ENCODE data around the gene AFTPH. TPM values are rescaled to one million over a fixed set of nuclear protein-coding genes. Genes with fewer than 3 reads are reported as not detected.

AFTPH gene
- total RNA-seq, 1 donor from 2014 or later = 28.9 TPM

DNA sequence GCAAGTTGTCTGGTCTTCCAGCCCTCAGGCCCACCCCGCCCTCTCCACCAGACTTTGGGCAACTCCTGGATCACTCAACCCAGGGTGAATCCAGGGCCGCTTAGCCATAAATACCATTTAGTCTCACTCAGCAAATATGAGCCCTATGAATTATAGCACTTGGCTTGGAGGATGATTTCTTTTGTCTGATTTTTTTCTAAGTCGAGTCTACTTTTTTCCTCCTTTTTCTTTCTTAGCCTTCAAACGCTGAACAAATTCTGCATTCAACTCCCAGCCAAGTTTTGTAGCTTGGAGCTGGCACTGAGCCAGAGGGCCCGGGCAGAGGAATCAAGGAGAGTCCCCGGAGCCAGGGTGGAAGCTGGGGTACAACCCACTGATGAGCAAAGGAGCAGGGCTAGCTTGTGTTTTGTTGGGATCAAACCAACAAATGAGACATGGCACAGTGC, 80.9 kb downstream of the AFTPH start:
- Mint-ChIP-seq H3K9me3 (ENCODE audit: low read depth) (peaks cover 4% of the 10 kb centered on the region), H3K27me3 (no peaks in the 10 kb centered on the region), H3K36me3 (ENCODE audit: insufficient read depth) (no peaks in the 10 kb centered on the region), H3K4me1 (ENCODE audit: low read depth) (peaks cover 27% of the 10 kb centered on the region), H3K27ac (no peak overlapping the region), H3K4me3 (ENCODE audit: low read depth) (no peak overlapping the region)
- no peak for DNase-seq (ENCODE audit: low spot score, unreplicated experiment)
- TF ChIP-seq, protein P1, sequence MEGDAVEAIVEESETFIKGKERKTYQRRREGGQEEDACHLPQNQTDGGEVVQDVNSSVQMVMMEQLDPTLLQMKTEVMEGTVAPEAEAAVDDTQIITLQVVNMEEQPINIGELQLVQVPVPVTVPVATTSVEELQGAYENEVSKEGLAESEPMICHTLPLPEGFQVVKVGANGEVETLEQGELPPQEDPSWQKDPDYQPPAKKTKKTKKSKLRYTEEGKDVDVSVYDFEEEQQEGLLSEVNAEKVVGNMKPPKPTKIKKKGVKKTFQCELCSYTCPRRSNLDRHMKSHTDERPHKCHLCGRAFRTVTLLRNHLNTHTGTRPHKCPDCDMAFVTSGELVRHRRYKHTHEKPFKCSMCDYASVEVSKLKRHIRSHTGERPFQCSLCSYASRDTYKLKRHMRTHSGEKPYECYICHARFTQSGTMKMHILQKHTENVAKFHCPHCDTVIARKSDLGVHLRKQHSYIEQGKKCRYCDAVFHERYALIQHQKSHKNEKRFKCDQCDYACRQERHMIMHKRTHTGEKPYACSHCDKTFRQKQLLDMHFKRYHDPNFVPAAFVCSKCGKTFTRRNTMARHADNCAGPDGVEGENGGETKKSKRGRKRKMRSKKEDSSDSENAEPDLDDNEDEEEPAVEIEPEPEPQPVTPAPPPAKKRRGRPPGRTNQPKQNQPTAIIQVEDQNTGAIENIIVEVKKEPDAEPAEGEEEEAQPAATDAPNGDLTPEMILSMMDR (IDR thresholded peaks at IDR 0.05; ENCODE audit: unreplicated experiment) = no peak

DNA sequence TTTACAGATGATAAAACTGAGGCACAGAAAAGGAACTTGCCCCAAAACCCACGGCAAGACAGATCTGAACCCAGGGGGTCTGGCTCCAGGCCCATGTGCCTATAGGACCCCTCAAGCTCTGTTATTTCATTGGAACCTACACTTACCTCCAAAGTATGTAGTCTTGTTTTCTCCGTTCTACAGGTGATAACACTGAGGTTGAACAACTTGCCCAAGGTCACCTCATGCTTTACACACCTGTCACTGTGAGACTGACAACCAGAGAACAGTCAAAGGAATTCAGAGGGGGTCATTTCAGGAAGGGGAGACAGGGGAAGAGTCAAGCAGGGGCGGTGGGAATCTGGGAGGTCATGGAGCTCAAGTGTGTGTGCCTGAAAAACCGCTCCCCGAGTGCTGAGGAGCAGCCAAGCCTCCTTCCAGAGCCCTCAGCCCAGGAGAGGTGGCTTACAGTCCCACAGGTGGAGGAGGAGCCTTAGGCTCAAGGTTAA, 81.9 kb downstream of the AFTPH start:
- Mint-ChIP-seq H3K9me3 (ENCODE audit: low read depth) (peaks cover 4% of the 10 kb centered on the region), H3K36me3 (ENCODE audit: insufficient read depth) (no peaks in the 10 kb centered on the region), H3K27me3 (peaks cover 4% of the 10 kb centered on the region), H3K4me3 (ENCODE audit: low read depth) (no peak overlapping the region), H3K27ac (peak overlapping the region; percentile 71), H3K4me1 (ENCODE audit: low read depth) (peaks cover 25% of the 10 kb centered on the region)
- DNase-seq (ENCODE audit: low spot score, unreplicated experiment) = no peak
- TF ChIP-seq, protein P1 (IDR thresholded peaks at IDR 0.05; ENCODE audit: unreplicated experiment) = no peak

DNA sequence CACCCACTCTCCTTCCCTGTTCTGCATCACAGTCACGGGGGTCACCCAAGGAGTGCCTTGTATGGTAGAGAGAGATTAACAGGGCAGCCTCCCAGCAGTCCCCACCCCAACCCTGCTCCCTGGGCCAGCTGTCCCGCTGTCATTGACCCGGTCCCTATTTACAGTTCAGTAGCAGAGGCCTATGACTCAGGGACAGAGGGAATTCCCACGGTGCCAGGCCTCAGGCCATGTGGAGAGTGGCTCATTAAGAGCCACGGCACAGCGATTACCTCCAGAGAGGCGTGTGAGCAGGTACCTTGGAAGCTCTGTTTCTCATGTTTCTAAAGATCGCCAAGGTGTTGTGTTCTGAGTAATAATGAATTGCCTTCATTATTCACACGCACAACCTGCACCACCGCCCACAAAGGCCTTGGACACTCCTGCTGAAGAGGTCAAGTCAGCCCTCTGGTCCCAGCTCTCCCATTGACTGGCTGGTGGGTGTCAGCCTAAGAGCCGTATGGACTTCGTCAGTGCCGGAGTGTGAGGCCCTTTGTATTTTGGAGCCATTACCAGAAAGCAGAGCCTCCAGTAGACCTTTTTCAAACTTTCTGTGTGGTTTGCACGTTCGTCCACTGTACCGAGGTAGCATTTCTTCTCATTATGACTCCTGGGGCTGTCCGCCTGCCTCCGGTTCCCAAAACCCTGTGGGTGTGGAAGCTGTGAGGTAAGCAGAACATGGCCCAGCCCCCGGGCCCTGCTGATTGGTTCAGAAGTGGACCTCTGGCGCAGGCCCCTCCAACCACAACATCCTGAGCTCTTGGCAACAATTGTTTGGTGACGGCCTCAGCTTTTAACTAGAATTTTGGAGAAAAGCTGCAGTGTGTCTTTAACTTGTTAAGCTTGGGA, 82.6 kb downstream of the AFTPH start:
- H3K4me3 Mint-ChIP-seq (ENCODE audit: low read depth) = no peak overlapping the region
- TF ChIP-seq, protein P1 (IDR thresholded peaks at IDR 0.05; ENCODE audit: unreplicated experiment) = no peak
- peaks cover 4% of the 10 kb centered on the region for H3K9me3 Mint-ChIP-seq (ENCODE audit: low read depth)
- H3K36me3 Mint-ChIP-seq (ENCODE audit: insufficient read depth) = no peaks in the 10 kb centered on the region
- DNase-seq (ENCODE audit: low spot score, unreplicated experiment) = no peak
- H3K4me1 Mint-ChIP-seq (ENCODE audit: low read depth) = peaks cover 19% of the 10 kb centered on the region
- peak overlapping the region; percentile 71 for H3K27ac Mint-ChIP-seq
- peaks cover 7% of the 10 kb centered on the region for H3K27me3 Mint-ChIP-seq

DNA sequence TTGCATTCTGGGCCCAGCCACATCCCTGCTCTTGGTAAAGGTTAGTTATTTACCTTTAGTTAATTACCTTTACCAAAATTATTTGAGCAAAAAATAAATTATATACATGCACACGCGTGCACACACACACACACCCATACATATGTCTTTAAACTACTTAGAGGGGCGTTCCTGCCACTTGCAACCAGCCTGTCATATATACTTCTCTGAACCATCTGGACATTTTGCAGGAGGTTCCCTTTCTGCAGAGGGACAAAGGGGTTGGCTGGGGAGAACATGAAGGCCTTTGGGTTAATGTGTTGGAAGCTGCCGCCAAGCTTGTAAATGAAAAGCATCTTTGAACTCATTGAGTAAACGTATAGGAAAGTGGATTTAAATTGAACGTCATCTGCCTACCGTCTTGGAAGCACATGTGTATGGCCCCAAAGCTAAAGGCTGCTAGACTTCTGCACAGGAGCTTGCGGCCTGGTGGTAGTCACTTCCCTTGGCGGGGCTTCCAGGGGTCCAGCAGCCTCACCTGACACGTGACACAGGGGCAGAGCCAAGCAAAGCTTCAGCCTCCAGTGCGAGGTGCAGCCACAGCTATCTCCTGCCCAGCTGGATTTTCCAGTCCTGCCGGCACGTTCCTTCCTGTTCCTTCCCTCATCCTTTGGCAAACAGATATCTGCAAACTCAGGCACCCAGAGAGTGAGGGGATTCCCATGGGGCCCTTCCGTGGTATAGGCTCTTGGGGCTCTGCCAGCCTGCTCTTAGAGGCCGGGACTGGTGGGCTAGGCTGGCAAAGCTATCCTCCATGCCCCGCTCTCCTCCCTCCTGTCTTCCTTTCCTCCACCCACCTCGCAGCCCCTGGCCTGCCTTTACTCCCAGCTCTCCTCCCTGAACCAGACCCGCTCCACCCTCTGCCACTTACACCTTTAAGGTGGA, 83.5 kb downstream of the AFTPH start:
- H3K27ac Mint-ChIP-seq = peak overlapping the region; percentile 85
- no peaks in the 10 kb centered on the region for H3K36me3 Mint-ChIP-seq (ENCODE audit: insufficient read depth)
- TF ChIP-seq, protein P1 (IDR thresholded peaks at IDR 0.05; ENCODE audit: unreplicated experiment) = no peak
- peak overlapping the region; percentile 56 for H3K4me3 Mint-ChIP-seq (ENCODE audit: low read depth)
- H3K27me3 Mint-ChIP-seq = peaks cover 7% of the 10 kb centered on the region
- no peak for DNase-seq (ENCODE audit: low spot score, unreplicated experiment)
- H3K4me1 Mint-ChIP-seq (ENCODE audit: low read depth) = peaks cover 19% of the 10 kb centered on the region
- peaks cover 4% of the 10 kb centered on the region for H3K9me3 Mint-ChIP-seq (ENCODE audit: low read depth)

DNA sequence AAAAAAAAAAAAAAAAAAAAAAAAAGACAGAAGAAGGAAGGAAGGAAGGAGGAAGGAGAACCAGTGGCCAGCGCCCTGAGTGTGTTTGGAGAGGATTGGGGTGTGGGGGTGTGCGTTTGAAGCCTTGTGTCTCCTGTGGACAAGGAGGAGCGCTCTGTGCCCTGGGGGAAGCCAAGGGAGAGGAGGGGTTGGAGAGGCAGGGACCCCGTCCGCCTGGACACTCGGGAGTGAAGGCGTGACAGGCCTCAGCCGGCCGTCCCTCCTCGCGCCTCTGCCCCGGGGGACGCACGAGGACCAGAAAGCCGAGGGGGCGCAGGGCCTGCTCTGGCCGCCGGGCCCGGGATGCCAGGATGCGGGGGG, 84.7 kb downstream of the AFTPH start:
- Mint-ChIP-seq H3K27me3 (peaks cover 7% of the 10 kb centered on the region), H3K27ac (no peak overlapping the region), H3K36me3 (ENCODE audit: insufficient read depth) (no peaks in the 10 kb centered on the region), H3K4me3 (ENCODE audit: low read depth) (peak overlapping the region; percentile 56), H3K9me3 (ENCODE audit: low read depth) (peaks cover 4% of the 10 kb centered on the region), H3K4me1 (ENCODE audit: low read depth) (peaks cover 19% of the 10 kb centered on the region)
- TF ChIP-seq, protein P1 (IDR thresholded peaks at IDR 0.05; ENCODE audit: unreplicated experiment) = no peak
- DNase-seq (ENCODE audit: low spot score, unreplicated experiment) = no peak

Measured in progenitor cell of endocrine pancreas (in vitro differentiated cells).